NCI-H345 (cell line): ENCODE results near the gene TMEM234.
"Not testable (repeated sequence)": the region's sequence is repeated elsewhere in the genome, so short reads cannot be mapped to it uniquely, and the experiment has no call there.

ENCODE experiments used
- DNase-seq: peaks from one replicate; lab custom pipeline; 2025; lab: John Stamatoyannopoulos, UW

Gene TMEM234

DNA sequence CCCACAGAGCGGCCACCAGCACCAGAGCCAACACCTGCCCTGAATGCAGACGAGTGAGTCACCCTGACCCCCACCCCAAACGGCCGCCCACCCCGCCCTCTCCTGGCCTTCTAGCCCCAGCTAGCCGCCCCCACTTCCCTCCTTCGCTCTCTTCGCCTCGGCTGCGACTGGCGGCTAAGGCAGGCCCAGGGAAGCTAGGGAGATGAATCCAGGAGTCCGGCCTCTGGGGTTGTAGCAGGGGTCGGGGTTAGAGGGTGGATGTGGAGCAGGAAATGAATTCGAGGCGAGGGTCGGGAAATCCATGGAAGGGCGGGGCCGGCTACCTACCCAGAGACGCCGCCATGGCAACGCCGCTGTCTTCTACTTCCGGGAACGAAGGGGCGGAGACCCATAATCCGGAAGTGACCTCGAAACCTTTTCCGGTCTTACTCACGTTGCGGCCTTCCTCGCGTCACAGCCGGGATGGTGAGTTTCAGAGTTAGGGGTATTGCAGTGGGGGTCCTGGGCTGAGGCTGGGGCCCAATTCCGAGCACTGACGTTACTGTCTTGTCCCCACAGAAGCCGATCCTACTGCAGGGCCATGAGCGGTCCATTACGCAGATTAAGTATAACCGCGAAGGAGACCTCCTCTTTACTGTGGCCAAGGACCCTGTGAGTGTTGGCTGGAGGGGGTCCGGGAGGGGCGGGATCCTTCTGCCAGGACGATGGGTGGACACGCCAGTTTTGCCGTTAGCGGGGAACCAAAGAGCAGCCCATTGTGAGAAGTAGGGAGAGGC, at the start of gene TMEM234, which contains the start of gene EIF3I:
Gene TMEM234 (minus strand): TSS at position 374 of the 776 bp plus-strand sequence. CDS start 31 bp downstream, at position 343.
Gene EIF3I (plus strand): TSS at position 428 of the 776 bp plus-strand sequence. CDS start 35 bp downstream, at position 463.
- peak; percentile 95 for DNase-seq

DNA sequence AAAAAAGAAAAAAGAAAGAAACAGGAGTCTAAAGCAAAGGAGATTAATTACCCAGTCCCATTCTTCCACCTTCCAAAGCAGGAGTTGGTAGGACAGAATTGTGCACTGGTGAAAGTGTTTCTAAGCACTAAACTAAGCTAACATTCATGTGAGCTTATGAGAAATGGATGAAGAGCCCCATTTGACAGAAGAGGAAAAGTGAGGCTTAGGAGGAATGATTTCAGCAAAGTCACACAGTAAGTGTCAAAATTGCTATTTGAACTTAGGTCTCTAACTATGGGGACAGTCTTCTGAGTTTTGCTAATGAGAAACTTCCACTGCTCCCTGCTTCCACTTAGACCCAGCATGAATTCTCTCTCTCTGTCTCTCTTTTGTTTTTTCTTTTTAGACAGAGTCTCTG, 47.6 kb upstream of the TMEM234 start:
- DNase-seq, result no peak

DNA sequence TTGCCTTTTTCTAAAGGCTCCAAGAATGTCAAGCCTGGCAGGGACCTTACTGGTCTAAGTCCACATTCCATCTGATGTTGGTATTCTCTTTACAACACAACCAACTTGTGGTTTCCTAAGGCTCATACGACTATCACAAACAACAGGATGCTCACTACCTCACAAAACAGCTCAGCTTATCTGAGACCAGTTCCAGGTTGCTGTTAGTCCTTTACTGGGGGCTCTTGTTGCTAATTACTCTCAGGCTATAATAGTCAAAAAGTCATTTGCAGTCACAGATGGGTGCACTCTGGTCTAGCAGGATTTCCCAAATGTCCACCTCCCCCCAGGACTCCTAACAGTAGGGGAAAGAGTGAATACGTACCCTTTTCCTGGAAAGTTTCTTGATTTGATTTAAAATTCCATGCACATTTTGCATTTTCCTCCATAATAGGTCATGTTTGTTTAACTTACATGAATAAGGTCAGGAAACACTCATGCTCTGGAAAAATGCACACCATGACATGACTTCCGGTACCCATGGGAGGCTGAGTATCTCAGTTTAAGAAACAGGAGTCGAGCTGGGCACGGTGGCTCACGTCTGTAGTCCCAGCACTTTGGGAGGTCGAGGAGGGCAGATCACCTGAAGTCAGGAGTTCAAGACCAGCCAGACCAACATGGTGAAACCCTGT, 44.9 kb upstream of the TMEM234 start:
- DNase-seq, result no peak

DNA sequence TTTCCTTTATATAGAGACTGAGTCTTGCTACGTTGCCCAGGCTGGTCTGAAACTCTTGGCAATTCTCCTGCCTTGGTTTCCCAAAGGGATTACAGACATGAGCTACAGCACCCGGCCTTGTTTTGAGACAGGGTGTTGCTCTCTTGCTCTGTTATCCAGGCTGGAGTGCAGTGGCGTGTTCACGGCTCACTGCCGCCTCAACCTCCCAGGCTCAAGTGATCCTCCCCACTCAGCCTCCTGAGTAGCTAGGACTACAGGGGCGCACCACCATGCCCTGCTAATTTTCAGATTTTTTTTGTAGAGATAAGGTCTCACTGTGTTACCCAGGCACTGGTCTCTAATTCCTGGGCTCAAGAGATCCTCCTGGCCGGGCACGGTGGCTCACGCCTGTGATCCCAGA, 43.7 kb upstream of the TMEM234 start:
- no peak for DNase-seq

DNA sequence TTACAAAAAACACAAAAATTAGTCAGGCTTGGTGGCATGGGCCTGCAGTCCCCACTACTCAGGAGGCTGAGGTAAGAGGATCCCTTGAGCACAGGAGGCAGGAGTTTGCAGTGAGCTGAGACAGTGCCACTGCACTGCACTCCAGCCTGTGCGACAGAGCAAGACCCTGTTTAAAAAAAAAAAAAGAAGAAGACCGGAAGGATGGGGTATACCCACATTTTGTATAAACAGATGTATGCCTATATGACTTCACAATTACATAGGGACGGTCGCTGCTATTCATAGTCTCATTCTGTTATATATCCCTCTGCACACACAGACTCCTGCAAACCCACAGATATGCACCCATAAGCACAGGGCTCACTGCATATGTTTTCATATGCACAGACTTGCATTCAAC, 41.6 kb upstream of the TMEM234 start:
- DNase-seq, result no peak

DNA sequence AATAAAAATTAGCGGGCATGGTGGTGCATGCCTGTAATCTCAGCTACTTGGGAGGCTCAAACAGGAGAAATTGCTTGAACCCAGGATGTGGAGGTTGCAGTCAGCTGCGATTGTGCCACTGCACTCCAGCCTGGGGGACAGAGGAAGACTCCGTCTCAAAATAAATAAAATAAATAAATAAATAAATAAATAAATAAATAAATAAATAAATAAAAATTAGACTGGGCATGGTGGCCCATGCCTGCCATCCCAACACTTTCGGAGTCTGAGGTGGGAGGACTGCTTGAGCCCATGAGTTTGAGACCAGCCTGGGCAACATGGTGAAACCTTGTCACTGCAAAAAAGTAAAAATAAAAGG, 41.1 kb upstream of the TMEM234 start:
- not testable (repeated sequence) for DNase-seq

DNA sequence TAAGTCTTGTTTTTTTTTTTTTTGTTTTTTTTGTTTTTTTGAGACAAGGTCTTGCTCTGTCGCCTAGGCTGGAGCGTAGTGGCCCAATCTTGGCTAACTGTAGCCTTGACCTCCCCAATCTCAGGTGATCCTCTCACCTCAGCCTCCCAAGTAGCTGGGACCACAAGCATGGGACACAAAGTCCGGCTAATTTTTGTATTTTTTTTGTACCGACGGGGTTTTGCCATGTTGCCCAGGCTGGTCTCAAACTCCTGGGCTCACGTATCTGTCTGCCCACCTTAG, 35.0 kb upstream of the TMEM234 start:
- DNase-seq, result no peak

DNA sequence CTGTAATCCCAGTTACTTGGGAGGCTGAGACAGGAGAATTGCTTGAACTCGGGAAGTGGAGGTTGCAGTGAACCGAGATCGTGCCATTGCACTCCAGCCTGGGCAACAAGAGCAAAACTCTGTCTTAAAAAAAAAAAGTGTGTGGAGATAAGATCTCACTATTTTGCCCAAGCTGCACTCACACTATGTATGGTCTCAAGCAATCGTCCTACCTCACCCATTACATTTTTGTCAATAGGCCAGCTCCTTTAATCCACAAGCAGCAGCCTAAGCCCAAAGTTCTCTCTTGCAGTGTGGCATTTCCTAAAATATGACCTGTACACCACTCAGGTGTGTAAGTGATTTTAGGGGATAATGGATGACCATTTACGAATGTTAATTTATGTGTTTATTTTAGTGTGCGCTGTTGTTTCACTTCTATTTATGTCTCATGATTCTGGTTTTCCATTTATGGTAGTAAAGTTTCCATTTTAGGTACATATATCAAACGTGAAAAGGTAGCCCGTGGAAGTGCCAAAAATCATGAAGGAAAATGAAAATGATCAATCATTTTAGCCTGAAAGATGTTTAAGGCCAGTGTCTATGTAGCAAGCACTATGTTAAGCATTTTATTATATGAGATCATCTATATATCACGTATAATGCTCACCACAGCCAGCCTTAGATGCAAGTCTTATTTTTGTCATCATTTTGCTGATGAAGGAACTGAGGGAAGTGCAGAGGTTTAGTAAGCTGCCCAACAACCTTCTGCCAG, 34.5 kb upstream of the TMEM234 start:
- no peak for DNase-seq

DNA sequence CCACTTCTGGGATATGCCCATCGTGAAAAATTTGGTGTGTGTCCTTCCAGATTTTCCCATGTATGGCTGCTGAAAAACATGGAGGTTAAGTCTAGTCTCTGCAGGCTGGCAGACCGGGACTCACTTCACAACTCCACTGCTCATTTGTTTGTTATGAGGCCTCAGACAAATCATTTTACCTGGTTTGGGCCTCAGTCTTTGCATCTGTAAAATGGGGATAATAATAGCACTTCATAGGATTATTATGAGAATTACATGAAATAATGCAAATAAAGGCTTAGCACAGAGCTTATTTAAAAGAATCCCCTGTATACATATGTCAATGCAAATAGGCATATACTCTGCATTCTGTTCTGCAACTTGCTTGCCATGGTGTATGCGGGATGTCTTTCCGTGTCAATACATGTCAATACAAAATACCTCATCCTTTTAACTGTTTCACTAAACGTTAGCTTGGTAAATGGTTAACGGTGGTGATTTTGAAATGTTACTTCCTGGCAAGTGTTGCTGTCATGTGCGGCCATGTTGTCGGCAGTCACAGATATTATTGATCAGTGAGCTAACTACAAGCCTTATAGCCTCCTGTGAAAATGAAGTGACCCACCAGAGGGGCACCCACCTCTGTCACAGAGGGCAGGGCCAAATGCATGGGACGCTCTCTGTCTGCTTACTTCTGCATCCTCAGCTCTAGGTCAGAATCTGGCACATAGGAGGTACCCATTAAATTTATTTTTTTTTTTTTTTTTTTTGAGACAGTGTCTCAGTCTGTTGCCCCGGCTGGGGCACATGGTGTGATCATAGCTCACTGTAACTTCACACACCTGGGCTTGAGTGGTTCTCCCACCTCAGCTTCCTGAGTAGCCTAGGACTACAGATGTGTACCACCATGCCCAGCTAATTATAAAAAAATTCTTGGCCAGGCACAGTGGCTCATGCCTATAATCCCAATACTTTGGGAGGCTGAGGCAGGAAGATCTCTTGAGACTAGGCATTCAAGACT, 33.2 kb upstream of the TMEM234 start:
- no peak for DNase-seq

DNA sequence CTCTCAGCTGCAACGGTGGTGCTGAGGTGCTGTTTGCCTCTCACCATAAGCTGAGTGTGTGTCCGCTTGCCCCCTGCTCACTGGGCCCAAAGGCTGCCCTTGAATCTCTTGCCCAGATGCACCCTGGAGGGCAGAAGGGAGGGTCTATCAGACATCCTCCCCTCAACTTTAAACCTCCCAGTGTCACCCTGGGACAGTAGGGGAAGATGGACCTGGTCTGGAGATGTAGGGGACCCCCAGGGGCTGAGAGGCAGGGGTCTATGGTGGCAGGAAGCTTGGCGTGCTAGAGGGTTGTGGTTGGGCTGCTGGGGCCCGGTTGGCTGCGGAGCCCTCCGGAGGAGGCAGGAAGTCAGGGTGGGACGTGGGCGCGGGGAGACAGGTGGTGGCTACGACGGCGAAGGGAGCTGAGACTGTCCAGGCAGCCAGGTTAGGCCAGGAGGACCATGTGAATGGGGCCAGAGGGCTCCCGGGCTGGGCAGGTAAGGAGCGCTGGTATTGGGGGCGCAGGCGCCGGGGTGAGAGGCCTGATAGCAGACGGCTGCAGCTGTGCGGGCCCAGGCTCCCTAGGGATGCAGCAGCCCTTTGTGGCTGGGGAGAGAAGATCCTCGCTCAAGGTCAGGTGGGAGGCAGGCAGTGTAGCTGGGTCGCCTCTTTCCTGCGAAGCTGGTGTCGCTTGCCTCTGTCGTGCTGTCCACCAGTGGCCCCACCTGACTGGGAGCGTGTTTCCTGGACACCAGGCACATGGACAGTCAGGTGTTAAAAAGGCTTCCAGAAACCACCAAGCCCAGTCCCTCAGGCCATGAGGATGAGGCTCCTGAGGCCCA, 29.0 kb upstream of the TMEM234 start, which contains the start of gene LCK:
Gene LCK (plus strand): TSS at position 373 of the 824 bp plus-strand sequence. CDS start 23,065 bp downstream, outside the sequence.
- DNase-seq, result no peak

DNA sequence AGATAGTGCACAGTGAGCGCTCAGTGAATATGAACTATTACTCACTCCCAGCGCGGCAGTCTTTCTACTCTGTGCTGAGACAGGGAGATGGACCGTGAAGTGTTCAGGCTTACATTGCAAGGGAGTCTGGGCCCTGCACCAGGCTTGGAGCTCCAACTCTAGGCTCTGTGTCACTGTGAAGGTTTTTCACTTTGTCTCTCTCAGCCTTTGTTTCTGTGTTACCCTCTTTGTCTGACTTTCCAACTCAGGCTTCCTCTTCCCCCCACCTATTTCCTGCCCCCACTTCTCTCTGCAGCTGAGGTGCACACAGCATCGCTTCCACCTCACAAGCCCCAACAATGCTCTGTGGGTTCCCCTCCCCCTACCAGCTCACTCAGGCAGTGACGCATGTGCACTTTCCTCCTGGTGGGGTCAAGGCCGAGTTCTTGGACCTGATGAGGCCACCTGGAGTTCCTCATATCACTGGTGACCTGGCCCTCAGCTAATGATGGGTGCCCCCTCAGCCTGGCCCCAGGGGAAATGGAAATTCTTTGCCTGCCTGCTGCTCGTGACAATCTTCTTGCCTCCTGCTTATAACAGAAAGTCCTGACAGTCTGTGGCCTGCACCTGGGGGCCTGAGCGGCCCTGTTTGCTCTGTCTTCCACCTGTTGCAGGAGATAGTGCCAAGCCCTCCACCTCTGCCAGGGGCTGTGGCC, 27.8 kb upstream of the TMEM234 start:
- DNase-seq, result no peak

DNA sequence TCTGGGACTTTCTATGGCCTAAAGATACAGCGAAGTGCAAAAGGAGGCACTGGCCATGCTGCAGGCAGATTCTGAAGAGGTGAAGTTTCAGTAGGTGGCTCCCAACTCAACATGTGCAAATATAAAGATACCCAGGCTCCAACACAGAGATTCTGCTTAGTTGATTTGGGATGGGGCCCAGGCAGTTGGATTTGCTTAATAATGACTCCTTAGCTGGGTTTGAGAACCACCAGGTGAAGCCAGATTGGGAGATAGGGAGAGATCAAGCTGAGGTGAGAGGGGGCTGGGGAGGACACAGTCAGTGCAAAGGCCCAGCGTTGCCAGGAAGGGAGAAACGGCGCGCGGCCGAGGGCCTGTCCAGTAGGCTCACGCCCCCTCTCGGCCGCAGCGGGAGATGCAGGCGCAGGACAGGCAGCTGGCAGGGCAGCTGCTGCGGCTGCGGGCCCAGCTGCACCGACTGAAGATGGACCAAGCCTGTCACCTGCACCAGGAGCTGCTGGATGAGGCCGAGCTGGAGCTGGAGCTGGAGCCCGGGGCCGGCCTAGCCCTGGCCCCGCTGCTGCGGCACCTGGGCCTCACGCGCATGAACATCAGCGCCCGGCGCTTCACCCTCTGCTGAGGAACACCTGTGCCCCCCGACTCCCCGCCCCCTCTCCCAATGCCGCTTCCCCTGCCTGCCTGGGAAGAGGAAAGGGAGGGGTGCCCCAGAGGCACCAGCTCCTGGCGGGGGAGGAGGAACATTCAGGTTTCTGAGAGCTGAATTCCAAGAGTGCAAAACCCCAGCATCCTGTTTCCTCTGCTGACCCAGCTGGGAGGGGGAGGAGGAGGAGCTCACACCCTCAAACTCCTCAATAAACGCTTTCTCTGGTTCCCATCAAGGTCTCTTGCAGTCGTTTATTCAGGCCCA, 26.1 kb upstream of the TMEM234 start:
- DNase-seq, result peak; percentile 78

DNA sequence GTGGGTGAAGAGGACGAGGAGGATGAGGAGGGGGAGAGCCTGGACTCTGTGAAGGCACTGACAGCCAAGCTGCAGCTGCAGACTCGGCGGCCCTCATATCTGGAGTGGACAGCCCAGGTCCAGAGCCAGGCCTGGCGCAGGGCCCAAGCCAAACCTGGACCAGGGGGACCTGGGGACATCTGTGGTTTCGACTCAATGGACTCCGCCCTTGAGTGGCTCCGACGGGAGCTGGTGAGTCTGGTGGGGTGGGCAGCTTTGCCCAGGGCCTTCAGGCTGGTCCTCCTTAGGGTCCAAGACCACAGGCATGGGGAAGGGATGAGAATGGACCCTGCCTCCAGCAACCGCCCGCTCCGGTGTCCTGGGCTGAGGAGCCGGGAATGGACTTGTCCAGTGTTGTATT, 25.3 kb upstream of the TMEM234 start:
- no peak for DNase-seq

DNA sequence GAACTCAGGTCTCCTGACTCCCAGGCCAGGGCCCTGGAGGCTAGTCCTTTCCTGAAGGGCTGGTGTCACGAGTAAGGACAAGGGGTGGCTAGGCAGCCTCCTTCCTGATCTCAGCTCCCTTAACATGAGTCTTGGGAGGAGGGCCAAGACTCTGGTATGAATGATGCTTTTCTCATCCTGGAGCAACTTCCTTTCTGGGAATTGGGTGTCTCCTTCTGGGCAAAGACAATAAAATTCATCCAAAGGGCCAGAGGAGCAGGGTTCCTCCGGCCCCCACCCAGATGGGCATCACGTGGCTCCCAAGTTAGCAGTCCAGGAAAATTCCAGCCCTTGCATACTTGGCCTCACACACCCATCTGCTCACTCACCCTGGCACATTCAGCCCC, 24.7 kb upstream of the TMEM234 start, which contains the start of gene FAM167B:
Gene FAM167B (plus strand): TSS at position 335 of the 386 bp plus-strand sequence. CDS start 200 bp downstream, outside the sequence.
- DNase-seq, result no peak

DNA sequence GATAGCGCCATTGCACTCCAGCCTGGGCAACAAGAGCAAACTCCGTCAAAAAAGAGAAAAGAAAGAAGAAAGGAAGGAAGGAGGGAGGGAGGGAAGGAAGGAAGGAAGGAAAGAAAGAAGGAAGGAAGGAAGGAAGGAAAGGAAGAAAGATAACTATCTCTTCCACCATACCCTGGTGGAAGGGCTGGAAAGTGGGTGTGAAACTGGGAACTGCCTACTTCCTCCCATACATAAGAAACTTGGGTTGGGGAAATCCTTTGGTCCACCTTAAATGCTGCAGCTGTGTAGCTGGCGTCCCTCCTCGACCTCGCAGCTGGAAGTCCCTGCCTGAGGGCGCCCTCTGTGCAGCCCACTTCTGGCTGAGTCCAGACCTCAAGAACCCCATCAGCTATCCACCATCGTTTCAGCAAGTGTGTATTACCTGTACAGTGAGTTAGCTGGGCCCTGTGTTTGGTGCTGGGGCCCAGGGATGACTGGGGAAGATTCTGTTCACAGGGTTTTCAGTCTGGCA, 20.2 kb upstream of the TMEM234 start:
- DNase-seq, result no peak

DNA sequence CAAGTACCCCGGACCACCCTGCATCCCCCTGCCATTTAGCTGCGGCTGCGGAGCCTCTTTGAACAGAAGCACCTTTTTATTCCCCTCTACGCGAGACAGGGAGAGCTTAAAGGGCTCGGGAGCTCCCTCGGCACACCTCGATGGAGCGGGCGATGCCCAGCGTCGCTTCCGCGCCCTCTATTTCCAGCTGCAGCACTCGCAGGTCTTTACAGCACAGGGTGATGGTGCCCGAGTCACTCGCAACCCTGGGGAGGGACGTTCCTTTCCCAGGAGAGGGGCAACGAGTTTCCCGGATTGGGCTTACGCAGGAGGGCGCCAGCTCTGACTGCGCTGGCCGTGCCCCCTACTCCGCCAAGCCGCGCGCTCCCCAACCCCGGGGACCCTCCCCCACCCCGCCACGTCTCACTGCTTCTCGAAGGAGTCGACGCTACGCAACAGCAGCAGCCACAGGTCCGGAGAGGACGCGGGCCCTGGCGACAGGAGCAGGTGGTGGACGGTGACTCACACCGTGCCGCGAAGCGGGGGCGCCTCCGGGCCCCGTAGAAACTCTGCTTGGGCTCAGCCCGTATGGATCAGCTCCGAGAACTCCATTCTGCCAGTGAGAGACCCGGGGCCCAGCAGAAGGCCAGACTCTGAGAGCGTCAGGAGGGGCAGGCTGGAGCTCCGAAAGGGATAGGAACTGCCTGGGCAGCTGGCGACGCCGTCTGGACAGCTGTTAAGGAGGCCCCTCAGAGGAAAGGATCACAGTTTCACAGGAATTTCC, 19.0 kb upstream of the TMEM234 start:
- DNase-seq, result peak; percentile 78

DNA sequence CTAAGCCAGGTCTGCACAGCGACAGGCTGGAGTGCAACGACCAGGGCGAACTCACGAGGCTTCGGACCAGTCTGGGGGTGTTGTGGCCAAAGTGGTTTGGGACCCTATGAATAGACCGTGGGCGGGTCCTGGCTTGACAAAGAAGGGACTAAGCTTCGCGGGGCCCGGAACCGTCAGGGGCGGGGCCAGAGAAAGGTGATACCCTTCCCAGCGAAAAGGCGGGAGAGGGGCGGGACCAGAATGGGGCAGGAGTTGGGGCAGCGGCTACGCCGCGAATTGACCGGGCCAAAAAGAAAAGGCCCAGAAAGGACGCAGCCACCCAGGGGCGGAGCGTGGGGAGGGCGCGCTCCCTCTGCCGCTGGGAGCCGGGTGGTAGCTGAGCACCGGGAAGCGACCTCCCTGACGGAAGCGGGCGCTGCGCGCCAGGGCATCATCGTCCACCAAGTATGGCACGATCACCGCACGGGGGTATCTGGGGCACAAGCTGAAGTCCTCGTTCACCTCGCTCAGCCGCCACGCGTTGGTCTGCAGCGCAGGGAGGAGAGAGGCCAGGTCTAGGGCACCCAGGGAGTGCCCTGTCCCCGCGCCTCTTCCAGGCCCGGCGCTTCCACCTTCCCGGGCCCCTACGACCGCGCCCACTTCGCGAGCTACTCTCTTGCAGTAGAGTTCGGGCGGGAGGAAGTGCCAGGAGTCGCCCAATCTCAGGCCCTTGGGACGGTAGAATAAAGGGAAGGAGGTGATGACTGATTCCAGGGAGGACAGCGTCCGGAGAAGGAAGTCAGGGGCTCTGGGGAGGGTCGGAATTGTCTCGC, 18.2 kb upstream of the TMEM234 start:
- DNase-seq, result peak; percentile 94
